Inferior parietal cortex (tissue), 1 donor: ENCODE measurements around the gene COL4A5.
"Not testable (repeated sequence)": the region's sequence is repeated elsewhere in the genome, so short reads cannot be mapped to it uniquely, and the experiment has no call there.

Source experiments
- DNase-seq: peaks from one replicate; pipeline ENCODE4 v3.0.0-alpha.2; 2016; ENCODE audit errors: extremely low spot score

Gene COL4A5

DNA sequence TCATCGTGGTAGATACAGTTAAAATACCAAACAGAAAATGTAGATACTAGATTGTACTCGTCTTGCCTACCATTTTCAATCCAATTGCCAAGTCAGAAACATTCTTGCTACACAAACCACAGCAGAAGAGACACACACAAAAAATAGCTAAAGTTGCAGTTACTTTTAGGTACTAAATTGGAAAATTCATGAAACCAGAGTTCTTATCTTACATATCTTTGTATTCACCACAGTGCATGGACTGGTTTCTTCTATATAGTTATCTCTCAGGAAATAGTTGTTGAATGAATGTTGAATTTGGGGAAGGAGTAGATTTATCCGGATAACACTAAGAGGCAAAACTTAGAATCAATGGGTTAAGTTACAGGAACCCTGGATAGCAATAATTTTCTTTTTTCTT lies 14.2 kb downstream of the COL4A5 start:
- DNase-seq, result no peak

- no peak for DNase-seq
Observed at GRCh38 chrX:108456971-108457477, 17.4 kb downstream of the COL4A5 start.

- no peak for DNase-seq
Observed at GRCh38 chrX:108464604-108465003, 25.0 kb downstream of the COL4A5 start.

- no peak for DNase-seq
Observed at GRCh38 chrX:108468486-108468885, 28.8 kb downstream of the COL4A5 start.

DNA sequence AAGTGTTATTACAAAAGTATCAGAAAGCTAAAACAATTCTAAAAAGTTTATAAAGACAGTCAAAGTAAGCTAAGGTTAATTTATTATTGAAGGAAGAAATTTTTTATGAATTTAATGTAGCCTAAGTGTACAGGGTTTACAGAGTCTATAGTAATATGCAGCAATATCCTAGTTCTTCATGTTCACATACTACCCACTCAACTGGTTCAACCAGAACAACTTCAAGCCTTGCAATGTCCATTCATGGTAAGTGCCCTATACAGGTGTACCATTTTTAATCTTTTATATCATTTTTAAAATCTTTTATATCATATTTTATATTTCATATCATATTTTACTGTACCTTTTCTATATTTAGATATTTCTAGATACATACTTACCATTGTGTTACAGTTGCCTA lies 34.3 kb downstream of the COL4A5 start:
- DNase-seq, result no peak

DNA sequence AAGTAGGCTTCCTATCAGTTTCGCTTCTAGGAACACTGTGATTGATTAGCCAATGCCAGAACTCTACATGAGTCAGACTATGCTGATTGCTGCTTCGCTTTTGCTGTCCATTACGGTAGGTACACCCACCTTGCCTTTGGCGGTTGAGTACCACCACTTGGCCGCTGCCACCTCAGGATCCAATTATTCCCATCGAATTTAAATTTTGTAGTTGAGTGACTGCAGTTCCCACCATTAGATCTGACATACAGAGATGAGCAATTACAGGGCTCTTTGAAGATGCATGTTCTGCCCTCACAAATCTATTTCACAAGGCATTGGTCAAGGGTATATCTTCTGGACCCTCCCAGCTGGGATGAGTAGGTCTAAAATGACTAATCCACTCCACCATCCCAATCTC lies 41.9 kb downstream of the COL4A5 start:
- not testable (repeated sequence) for DNase-seq

GRCh38 chrX:108484251-108484650 lies 44.6 kb downstream of the COL4A5 start:
- DNase-seq, result no peak

GRCh38 chrX:108485960-108486359 lies 46.3 kb downstream of the COL4A5 start:
- DNase-seq, result no peak

GRCh38 chrX:108494406-108495090 lies 54.9 kb downstream of the COL4A5 start:
- no peak for DNase-seq

GRCh38 chrX:108511721-108512120 lies 72.1 kb downstream of the COL4A5 start:
- no peak for DNase-seq

DNA sequence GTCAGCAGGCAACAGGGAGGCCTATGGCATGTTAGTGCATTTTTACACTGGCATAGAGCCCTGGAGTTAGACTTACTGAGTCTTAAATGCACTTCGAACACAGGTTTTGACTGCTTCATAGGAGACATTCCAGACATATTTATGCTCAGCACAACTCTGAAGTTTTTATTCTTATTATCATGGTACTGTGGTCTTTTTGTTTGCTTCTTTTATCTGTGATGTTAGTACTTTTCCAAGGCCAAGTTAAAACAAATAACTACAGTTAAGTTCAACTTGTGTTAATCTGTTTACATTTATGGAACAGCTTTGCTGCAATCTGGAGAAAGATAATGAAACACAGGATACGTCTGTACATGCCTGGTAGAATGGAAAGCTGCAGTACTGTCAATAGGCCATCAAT lies 76.5 kb downstream of the COL4A5 start:
- no peak for DNase-seq

- no peak for DNase-seq
Observed at GRCh38 chrX:108527724-108528123, 88.1 kb downstream of the COL4A5 start.

GRCh38 chrX:108537005-108537404 lies 97.4 kb downstream of the COL4A5 start:
- DNase-seq, result peak; percentile 13

- DNase-seq, result no peak
Observed at GRCh38 chrX:108541286-108541685, 101.6 kb downstream of the COL4A5 start.

GRCh38 chrX:108557580-108557979 lies 117.9 kb downstream of the COL4A5 start:
- no peak for DNase-seq

- DNase-seq, result no peak
Observed at GRCh38 chrX:108558217-108558616, 118.6 kb downstream of the COL4A5 start.

- no peak for DNase-seq
Observed at GRCh38 chrX:108573136-108573535, 133.5 kb downstream of the COL4A5 start.

GRCh38 chrX:108582151-108582550 lies 142.5 kb downstream of the COL4A5 start:
- DNase-seq, result peak; percentile 34

- DNase-seq, result peak; percentile 29
Observed at GRCh38 chrX:108584617-108585211, 145.1 kb downstream of the COL4A5 start.

DNA sequence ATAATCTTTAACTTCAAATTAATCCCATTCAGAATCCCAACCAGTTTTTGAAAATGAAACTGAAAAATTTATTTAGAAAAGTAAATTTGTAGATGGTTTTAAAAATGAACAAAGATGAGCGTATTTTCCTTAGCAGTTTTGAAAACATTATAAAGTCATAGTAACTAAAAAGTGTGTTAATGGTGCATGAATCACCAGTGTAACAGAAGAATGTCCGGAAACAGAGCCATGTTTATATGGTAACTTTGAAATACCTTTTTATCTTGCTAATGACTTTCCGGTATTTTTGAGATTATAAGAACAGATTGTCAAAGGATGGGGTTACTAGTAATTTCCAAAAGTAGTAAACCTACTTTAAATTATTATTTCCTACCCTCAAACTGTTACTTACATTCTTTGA lies 150.9 kb downstream of the COL4A5 start:
- DNase-seq, result no peak

GRCh38 chrX:108601276-108601675 lies 161.6 kb downstream of the COL4A5 start:
- DNase-seq, result no peak

GRCh38 chrX:108610141-108610540 lies 170.5 kb downstream of the COL4A5 start:
- DNase-seq, result no peak

DNA sequence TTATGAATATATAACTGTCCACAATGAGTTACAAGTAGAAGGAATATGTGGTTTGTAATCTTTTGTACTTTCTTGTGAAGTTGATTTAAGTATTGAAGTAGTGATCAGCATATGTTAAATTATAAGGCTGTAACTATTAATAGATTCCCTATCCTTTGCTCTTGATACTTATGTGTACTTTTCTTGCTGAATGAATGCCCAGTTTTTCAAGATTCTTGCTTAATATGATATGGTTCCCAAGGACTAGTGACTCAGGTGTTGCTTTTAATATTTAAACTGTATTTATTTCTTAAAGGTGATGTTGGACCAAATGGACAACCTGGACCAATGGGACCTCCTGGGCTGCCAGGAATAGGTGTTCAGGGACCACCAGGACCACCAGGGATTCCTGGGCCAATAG lies 175.0 kb downstream of the COL4A5 start:
- DNase-seq, result no peak

DNA sequence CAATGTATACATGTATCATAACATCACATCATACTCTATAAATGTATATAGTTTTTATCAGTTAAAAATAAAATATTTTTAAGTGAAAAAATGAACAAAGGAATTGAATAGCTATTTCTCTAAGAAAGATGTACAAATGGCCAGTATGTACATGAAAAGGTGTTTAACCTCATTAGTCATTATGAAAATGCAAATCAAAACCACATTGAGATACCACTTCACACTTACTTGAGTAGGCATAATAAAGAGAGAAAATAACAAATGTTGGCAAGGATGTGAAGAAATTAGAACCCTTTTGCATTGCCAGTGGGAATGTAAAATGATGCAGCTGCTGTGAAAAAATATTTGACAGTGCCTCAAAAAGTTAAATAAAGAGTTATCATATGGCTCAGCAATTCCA lies 201.2 kb downstream of the COL4A5 start:
- no peak for DNase-seq
